Measurements from ENCODE around the gene DNAJC1.

The DNAJC1 gene

GRCh38 chr10:21959998-21960397, 43.5 kb downstream of the DNAJC1 start:
- DNase-seq (ENCODE audit: low read depth), result no peak

- no peak for DNase-seq (ENCODE audit: low read depth)
Measured at GRCh38 chr10:21954690-21955089, 48.8 kb downstream of the DNAJC1 start.

DNA sequence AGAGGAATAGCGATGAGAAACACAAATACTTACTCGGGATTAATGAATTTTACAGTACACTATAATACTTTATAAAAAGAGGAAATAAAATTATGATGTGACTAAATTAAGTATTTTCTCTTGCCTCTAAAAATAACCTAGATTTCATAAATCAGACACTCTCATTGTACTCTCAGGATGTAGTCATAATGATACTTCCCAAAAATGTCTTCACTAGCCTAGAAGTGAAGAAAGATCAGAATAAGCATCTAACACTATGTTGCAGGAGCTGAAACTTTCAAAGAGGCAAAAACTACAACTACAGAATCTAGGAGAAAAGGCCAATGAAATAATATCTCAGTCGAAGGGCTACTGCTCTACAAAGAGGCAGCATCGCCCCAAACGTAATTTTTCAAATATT, 49.4 kb downstream of the DNAJC1 start:
- no peak for DNase-seq (ENCODE audit: low read depth)

GRCh38 chr10:21953585-21954057, 49.9 kb downstream of the DNAJC1 start:
- DNase-seq (ENCODE audit: low read depth), result no peak

DNA sequence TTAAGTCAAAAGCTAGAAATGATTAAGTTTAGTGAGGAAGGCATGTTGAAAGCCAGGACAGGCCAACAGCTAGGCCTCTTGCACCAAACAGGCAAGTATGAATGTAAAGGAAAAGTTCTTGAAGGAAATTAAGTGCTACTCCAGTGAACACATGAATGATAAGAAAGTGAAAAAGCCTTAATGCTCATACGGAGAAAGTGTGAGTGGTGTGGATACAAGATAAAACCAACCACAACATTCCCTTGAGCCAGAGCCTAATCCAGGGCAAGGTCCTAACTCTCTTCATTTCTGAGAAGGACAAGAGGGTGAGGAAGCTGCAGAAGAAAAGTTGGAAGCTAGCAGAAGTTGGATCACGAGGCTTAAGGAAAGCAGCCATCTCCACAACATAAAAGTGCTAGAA, 53.0 kb downstream of the DNAJC1 start:
- DNase-seq (ENCODE audit: low read depth), result no peak

DNA sequence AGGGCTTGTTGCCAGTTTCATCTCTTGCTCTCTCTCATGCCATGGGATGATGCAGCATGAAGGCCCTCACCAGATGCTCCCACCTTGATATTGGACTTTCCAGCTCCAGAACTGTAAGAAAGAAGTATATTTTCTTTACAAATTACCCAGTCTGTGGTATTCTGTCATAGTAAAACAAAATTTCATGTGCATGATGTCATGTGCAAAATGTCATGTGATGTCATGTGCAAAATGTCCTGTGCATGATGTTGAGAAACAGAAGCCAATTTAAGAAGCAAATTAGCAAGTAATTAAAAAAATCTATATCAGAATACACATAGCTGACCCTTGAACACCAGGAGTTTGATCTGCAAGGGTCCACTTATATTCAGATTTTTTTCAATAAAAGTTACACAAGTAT, 56.6 kb downstream of the DNAJC1 start:
- DNase-seq (ENCODE audit: low read depth), result no peak

DNA sequence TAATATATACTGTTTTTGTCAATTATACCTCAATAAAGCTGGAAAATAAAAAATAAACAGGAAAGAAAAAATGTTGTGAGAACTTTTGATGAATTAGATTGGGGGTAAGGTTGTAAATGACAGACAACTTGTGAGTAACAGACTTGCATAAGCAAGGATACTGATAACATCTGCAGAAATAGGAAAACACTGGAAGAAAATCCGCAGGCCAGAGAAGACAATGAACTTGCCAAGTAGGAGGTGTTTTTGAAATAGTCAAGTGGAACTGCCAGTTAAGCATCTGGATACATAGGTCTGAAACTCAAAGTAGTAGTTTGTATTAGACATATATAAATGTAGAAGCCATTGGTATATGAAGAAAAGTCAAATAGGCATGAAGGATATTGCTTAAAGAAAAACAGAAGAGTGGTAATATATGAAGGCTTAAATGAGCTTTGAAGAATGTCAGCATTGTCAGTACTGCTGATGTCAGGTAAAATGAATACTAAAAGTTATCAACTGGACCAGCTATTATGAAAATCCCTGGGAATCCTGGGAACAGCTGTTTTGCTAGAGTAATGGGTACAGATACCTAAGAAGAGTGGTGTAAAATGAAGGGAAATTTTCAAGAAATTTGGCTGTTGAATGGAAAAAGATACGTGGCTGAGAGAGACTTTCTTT, 58.7 kb downstream of the DNAJC1 start:
- no peak for DNase-seq (ENCODE audit: low read depth)

GRCh38 chr10:21943633-21944265, 59.8 kb downstream of the DNAJC1 start:
- no peak for DNase-seq (ENCODE audit: low read depth)

DNA sequence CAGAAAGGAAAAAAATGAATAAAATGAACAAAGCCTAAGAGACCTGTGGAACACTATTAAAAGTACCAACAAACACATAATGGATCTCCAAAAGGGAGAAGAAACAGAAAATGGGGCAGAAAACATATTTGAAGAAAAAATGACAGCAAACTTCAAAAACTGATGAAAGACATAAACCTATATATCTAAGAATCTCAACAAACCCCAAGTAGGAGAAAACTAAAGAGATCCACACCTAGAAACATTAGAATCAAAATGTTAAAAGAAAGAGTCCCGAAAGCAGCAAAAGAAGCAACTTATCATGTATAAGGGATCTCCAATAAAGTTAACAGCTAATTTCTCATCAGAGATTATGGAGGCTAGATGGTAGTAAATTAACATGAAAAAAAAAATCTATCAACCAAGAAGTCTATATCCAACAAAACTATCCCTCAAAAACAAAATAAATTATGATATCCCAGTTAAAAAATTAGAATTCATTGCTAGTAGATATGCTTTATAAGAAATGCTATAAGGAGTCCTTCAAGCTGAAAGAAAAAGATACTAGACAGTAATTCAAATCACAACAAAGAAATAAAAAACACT, 68.0 kb downstream of the DNAJC1 start:
- no peak for DNase-seq (ENCODE audit: low read depth)

DNA sequence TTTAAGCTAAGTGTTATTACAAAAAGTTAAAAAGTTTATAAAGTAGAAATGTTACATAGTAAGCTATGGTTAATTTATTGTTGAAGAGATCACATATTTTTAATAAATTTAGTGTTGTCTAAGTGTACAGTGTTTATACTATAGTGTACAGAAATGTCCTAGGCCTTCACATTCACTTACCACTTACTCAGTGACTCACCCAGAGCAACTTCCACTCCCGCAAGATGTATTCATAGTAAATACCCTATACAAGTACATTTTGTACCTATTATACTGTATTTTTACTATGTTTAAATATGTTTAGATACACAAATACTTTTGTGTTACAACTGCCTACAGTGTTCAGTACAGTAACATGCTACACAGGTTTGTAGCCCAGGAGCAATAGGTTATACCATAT, 69.2 kb downstream of the DNAJC1 start:
- DNase-seq (ENCODE audit: low read depth), result no peak

DNA sequence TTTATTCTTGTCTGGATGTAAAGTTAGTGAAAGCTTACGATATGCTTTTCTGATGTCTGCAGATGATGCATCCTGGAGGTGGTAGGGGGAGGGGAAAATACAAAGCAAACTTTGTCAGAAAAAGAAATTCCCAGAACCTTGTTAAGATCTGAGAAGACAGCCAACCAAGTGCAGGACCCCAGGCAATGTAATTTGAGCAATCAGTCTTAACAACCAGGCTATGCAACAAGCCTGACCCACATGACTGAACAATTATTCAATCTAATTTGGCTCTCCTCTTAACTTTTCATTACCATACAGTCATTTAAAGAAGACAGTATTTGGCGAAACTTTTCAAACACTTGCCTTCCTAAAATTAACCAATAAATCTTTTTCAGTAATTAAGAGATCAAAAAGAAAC, 74.5 kb downstream of the DNAJC1 start:
- DNase-seq (ENCODE audit: low read depth), result no peak

- DNase-seq (ENCODE audit: low read depth), result peak; percentile 17
Measured at GRCh38 chr10:21927631-21928353, 75.7 kb downstream of the DNAJC1 start.

GRCh38 chr10:21926949-21927348, 76.6 kb downstream of the DNAJC1 start:
- DNase-seq (ENCODE audit: low read depth), result peak; percentile 87

DNA sequence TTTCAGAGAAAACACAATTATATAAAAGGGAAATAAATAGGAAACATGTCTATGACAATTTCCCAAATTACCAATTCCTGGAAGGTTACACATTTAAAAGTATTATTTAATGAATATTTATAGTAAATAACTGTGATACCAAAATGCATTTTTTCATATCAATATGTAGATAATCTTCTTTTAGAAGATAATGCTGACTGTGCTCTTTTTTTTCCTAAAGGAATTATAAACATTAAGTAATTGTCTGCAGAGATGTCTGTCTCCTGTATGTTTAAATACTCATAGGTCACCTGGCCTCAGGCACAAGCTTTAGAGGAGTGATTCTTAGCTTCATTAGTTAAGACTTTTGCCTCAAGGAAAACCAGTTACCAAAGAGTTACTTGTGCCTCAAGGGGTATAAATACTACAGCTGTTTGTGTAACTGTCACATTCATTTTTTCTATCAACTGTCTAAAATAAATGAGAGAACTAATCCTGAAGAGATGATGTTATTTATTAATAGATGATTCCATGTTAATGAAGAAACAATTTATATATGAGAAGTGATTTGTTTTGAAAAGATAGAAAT, 77.1 kb downstream of the DNAJC1 start:
- no peak for DNase-seq (ENCODE audit: low read depth)

DNA sequence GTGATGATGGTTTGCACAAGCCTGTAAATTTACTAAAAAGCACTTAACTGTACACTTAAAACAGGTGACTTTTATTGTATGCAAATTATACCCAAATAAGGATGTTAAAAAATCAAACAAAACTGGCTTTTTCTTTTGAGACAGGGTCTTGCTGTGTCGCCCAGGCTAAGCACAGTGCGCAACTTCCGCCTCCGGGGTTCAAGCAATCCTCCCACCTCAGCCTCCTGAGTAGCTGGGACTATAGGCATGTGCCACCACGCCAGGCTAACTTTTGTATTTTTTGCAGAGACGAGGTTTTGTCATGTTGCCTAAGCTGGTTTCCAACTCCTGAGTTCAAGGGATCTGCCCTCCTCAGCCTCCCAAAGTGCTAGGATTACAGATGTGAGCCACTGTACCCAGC, 77.7 kb downstream of the DNAJC1 start:
- DNase-seq (ENCODE audit: low read depth), result no peak

- DNase-seq (ENCODE audit: low read depth), result no peak
Measured at GRCh38 chr10:21924511-21924910, 79.0 kb downstream of the DNAJC1 start.

- no peak for DNase-seq (ENCODE audit: low read depth)
Measured at GRCh38 chr10:21920633-21921032, 82.9 kb downstream of the DNAJC1 start.

- no peak for DNase-seq (ENCODE audit: low read depth)
Measured at GRCh38 chr10:21919906-21920305, 83.6 kb downstream of the DNAJC1 start.

DNA sequence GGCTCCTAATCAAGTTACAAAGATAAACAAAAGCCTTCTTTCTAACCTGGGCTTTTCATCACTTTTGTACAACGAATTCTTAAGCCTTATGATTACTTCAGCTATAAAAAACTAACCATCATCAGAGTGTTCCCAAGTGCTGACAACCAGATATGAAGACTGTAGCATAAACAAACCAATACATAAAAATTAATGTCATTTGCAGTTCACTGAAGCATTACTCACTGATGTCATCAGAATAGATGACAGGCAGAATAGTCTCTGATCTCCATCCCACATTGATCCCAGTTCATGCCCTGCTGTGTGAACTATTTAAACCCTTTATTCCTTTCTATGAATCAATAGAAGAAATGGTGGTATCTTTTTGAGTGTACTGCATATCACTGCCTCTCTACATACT, 84.4 kb downstream of the DNAJC1 start:
- no peak for DNase-seq (ENCODE audit: low read depth)

GRCh38 chr10:21912625-21913024, 90.9 kb downstream of the DNAJC1 start:
- DNase-seq (ENCODE audit: low read depth), result no peak

GRCh38 chr10:21910798-21911197, 92.7 kb downstream of the DNAJC1 start:
- DNase-seq (ENCODE audit: low read depth), result no peak

GRCh38 chr10:21907436-21907835, 96.1 kb downstream of the DNAJC1 start:
- no peak for DNase-seq (ENCODE audit: low read depth)

GRCh38 chr10:21904930-21905329, 98.6 kb downstream of the DNAJC1 start:
- no peak for DNase-seq (ENCODE audit: low read depth)

Data from HS-27A (cell line).